WI38 (cell line): ENCODE data around the gene QPRT.
"Not testable (repeated sequence)": the region's sequence is repeated elsewhere in the genome, so short reads cannot be mapped to it uniquely, and the experiment has no call there.

Source experiments
- H3K4me3 ChIP-seq: 2 replicates; pipeline ENCODE4 v1.5.1; 2011; ENCODE audit warnings: low read depth, mild to moderate bottlenecking, control low read depth, low read length
- CTCF ChIP-seq: IDR thresholded peaks from 2 replicates; pipeline ENCODE4 v1.5.1; 2012; ENCODE audit warnings: low read depth, mild to moderate bottlenecking, control low read depth, low read length

Gene QPRT

GRCh38 chr16:29743475-29743826 is 64.5 kb downstream of the QPRT start:
- H3K4me3 ChIP-seq, result no peak overlapping the region
- no peak for TF ChIP-seq CTCF

- TF ChIP-seq CTCF, result no peak
- no peak overlapping the region for H3K4me3 ChIP-seq
Observed at GRCh38 chr16:29743827-29744531, 65.0 kb downstream of the QPRT start.

- no peak overlapping the region for H3K4me3 ChIP-seq
- TF ChIP-seq CTCF, result no peak
Observed at GRCh38 chr16:29744541-29745101, 65.6 kb downstream of the QPRT start.

DNA sequence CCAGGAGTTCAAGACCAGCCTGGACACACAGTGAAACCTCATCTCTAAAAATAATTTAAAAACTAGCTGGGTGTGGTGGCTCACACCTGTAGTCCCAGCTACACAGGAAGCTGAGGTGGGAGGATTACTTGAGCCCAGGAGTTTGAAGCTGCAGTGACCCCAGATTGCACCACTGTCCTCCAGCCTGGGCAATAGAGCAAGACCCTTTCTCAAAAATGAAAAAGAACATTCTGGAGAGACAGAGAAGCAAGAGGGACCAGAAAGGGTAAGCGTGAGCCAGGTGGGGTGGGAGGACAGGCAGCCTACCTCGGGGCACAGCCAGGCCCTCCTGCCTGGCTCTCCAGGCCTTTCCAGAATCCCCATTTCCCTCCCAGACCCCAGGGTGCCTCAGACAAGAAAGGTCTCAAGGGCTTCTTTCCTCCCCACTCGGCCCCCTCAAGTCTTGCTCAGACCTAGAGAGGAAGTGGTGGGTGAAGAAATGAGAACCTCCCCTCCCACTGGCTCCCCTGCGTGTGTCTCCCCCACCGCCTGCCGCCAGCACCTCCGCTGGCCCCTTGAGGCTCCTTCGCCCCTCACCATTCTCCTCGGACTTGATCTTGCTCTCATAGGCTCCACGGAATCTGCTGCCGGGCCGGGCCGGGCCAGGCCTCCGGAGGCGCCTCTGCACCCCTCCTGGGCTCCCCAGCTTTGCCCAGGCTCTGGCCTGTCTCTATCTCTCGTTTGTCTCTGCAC is 66.3 kb downstream of the QPRT start:
- TF ChIP-seq CTCF, result no peak
- no peak overlapping the region for H3K4me3 ChIP-seq

DNA sequence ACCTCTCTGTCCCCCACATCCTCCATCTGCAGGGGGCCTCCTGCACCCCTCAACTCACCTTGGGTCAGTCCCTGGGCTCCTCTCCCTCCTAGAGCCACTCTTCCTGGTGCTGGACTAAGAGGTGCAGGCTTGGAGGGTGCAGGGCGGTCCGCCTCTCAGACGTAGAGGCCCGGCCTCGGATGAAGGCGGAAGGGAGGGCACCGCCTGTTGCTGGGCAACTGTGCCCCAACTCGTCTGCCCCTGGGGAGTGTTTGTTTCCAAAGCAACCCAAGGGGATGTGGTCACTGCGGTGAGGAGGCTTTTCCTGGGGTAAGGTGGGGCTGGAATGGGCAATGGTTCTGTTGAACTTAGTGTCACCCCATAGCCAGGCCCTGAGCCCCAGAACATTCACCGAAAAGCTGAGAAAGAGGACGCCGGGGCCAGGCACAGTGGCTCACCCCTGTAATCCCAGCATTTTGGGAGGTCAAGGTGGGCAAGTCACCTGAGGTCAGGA is 66.9 kb downstream of the QPRT start, which contains the start of gene C16orf54:
C16orf54 (minus strand) TSS at position 138 of the 493 bp plus-strand sequence. CDS start 1,039 bp downstream, outside the sequence.
- no peak within 1 kb of the TSS for H3K4me3 ChIP-seq
- no peak for TF ChIP-seq CTCF

DNA sequence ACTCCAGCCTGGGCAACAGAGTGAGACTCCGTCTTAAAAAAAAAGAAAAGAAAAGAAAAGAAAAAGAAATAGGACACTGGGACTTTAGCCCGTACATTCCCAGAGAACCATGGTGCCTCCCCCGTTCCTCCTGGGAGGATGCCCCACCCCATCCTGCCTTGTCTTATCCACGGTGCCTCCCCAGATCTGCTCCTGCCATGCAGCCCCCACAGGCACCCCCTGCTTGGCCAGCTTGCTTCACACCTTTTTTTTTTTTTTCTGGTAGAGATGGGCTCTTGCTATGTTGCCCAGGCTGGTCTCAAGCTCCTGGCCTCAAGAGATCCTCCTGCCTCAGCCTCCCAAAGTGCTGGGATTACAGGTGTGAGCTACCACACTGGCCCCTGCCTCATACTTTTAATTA is 67.5 kb downstream of the QPRT start:
- H3K4me3 ChIP-seq, result not testable (repeated sequence)
